ENCODE results near the gene IL1F10.

- TF ChIP-seq PPARA (CRISPR knock-in tag; IDR thresholded peaks at IDR 0.05; ENCODE audit: borderline replicate concordance) (no peak), ZNF565 (CRISPR knock-in tag; conservative IDR thresholded peaks at IDR 0.05; ENCODE audit: low read depth) (no peak)
Measured at GRCh38 chr2:113098041-113098440, 30.3 kb downstream of the IL1F10 start.

Measured in SK-N-SH treated with all-trans-retinoic acid at 6 μM for 48 hours (cell line).